Lower leg skin (tissue), 4 donors: ENCODE measurements around the gene HOGA1. TPM values are rescaled to one million over a fixed set of nuclear protein-coding genes. Genes with fewer than 3 reads are reported as not detected.
"Not testable (repeated sequence)": the region's sequence is repeated elsewhere in the genome, so short reads cannot be mapped to it uniquely, and the experiment has no call there.

Experiments used
- DNase-seq, 2 donors: peaks; one replicate each; pipeline ENCODE4 v3.0.0-alpha.2; 2019; ENCODE audit warnings: low spot score in 2 of 2
- H3K4me3 ChIP-seq: fragments of 200-600 bp; sonication (generic); 2 replicates; pipeline ENCODE4 v1.5.1; 2017; ENCODE audit warnings: mild to moderate bottlenecking, low read depth; ENCODE audit not compliant: poor library complexity, severe bottlenecking
- CTCF ChIP-seq, 3 donors: fragments of 450-650 bp; IDR thresholded peaks; one replicate each; pipeline ENCODE4 v1.5.1; 2016; ENCODE audit warnings: antibody characterized with exemption in 3 of 3, mild to moderate bottlenecking in 3 of 3, moderate library complexity in 2 of 3
- POLR2A ChIP-seq, 2 donors: fragments of 450-650 bp; IDR thresholded peaks; one replicate each; pipeline ENCODE4 v1.6.1; 2016 to 2017; ENCODE audit warnings: antibody characterized with exemption in 2 of 2, mild to moderate bottlenecking in 1 of 2, moderate library complexity in 1 of 2
- WGBS, 2 donors: methylation state at CpG; one replicate each; pipeline ENCODE4 v1.1.5; 2018; 5-methylcytosine and 5-hydroxymethylcytosine counted together
- intact Hi-C: fragments of 100-400 bp; cut with DNase I; formaldehyde crosslinking; loops from one replicate; pipeline ENCODE4 v1.15.0; 2023; ENCODE audit warnings: low total_unique reads
- total RNA-seq, 4 donors: library from RNA; depleted of rRNA; stranded (reverse); fragments of >200 nt; gene quantifications; one replicate each; pipeline ENCODE4 v1.1.0, GENCODE V29; 2016

Gene HOGA1
- total RNA-seq, 4 donors from 2014 or later: 1.3 to 3.6 (median 2.1) TPM

GRCh38 chr10:97572214-97572989, 11.8 kb upstream of the HOGA1 start, which contains the start of gene ANKRD2:
ANKRD2 (plus strand) TSS chr10:97572779; CDS start chr10:97572789, 10 bp downstream.
- H3K4me3 ChIP-seq: no peak within 1 kb of the TSS
- intact Hi-C loops: no loop called here
- peak; percentile 80 to 94 for DNase-seq
- TF ChIP-seq CTCF (IDR thresholded peaks at IDR 0.05) (no peak), POLR2A (IDR thresholded peaks at IDR 0.05) (no peak)
- 62 to 71% methylated on average over 14 to 16 of the region's 16 CpGs for WGBS, 2 donors

GRCh38 chr10:97573021-97573420, 11.2 kb upstream of the HOGA1 start:
- WGBS, 2 donors: 96 to 100% methylated on average over 2 of the region's 2 CpGs
- intact Hi-C loops: no loop called here
- TF ChIP-seq CTCF (IDR thresholded peaks at IDR 0.05): no peak
- TF ChIP-seq POLR2A (IDR thresholded peaks at IDR 0.05): no peak
- no peak overlapping the region for H3K4me3 ChIP-seq
- no peak for DNase-seq

- WGBS, 2 donors: 48 to 92% methylated on average over 2 of the region's 2 CpGs
- intact Hi-C loops: no loop called here
- no peak overlapping the region for H3K4me3 ChIP-seq
- no peak for DNase-seq
- TF ChIP-seq POLR2A (IDR thresholded peaks at IDR 0.05): no peak
- TF ChIP-seq CTCF (IDR thresholded peaks at IDR 0.05): no peak
Measured at GRCh38 chr10:97573672-97574071, 10.5 kb upstream of the HOGA1 start.

- TF ChIP-seq POLR2A (IDR thresholded peaks at IDR 0.05) (no peak), CTCF (IDR thresholded peaks at IDR 0.05) (no peak)
- WGBS, 2 donors: 44 to 49% methylated on average over 4 of the region's 4 CpGs
- intact Hi-C loops: no loop called here
- peak in 1 of 2 donors; percentile 66 for DNase-seq
- no peak overlapping the region for H3K4me3 ChIP-seq
Measured at GRCh38 chr10:97574374-97575126, 9.6 kb upstream of the HOGA1 start.

GRCh38 chr10:97575127-97575668, 9.0 kb upstream of the HOGA1 start:
- no peak for DNase-seq
- TF ChIP-seq POLR2A (IDR thresholded peaks at IDR 0.05) (no peak), CTCF (IDR thresholded peaks at IDR 0.05) (no peak)
- WGBS, 2 donors: 82 to 87% methylated on average over 6 of the region's 6 CpGs
- no peak overlapping the region for H3K4me3 ChIP-seq
- intact Hi-C loops: no loop called here

GRCh38 chr10:97576487-97576886, 7.7 kb upstream of the HOGA1 start:
- DNase-seq, H3K4me3 ChIP-seq, intact Hi-C loops: not testable (repeated sequence)
- 37 to 79% methylated on average over 5 of the region's 5 CpGs for WGBS, 2 donors
